ENCODE data around the gene TOX2.

TOX2 gene

DNA sequence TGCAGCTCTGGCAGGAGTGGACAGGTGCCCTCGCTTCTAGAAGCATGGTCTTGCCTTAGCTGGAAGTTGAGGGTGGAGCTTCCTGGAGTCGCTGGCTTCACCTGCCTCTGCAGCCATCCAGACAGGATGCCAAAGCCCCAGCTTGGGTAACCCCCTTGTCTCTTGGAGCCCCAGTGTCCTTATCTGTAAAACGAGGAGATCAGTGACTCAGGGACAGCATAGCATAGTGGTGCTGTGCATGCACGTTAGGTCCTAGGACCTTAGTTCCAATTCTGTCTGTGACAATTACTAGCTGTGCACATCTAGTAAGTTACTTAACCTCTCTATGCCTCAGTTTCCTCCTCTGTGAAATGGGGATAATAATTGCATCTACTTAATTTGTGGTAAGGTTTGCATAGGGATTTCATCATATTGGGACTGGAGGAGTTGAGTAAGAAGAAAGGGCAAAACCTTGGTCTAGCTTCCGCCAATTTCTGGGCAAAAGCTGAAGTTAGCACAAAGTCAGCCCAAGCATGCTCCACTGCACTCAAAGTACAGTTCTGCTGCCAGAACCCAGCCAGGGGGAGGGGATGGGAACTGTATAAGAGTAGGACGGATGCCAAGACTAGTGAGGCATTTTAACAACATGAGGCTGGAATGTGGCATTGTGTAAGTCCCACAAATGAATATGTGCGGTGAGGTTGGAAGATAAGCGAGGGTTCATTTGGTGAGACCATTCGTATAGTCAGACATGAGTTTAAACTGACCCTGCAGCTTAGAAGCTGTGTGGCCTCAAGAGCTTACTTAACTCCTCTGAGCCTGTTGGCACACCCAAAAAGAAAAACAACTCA, 24.5 kb downstream of the TOX2 start:
- no peak for DNase-seq (ENCODE audit: low read depth in 1 of 2, low spot score in 1 of 2)

DNA sequence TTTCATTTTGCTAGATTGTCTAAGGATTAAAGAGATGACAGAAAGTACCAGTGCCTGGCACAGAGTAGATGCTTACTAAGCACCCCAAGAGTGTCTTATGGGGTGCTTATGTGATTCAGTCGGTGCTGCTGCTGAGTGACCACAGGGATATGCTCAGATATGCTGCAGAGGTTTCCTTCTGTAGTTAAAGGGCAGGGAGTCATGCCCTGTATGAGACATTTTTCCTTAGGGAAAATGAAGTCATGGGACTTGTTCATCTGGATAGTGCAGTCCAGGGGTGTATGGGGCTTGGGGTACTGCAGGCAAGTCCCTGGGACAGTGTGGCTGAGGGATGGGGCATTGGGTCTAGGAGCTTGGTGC, 25.1 kb downstream of the TOX2 start:
- no peak for DNase-seq (ENCODE audit: low read depth in 1 of 2, low spot score in 1 of 2)

DNA sequence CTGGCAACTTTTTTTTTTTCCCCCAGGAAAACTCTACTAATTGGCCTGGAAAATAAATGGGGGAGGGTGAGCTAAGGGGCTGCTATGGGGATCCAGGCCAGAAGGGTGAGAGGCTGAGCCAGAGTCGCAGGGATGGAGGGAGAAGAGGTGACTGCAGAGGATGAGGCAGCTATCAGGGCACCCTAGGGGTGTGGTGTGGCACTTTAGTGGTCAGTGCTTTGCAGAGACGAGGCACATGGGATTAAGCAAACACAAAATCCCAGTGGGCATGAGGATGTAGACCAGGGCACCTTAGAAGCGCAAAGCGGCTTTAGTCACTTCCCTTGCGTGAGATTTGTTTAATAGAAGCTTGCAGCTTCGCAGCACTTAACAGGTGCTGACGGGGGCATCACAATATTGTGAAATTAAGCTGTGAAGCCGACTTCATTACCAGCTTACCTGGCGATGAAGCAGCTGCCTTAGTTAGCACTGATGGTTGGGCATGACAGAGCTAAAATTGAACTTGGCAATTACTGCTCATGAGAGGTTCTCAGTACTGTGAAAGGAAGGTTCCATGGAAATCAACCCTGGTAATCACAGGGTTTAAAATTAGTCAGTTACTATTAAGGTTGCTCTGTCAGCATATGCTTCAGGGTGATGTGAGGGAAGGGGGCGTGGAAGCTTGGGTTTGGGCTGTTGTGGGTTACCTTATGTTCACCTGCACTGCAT, 26.0 kb downstream of the TOX2 start:
- no peak for DNase-seq (ENCODE audit: low read depth in 1 of 2, low spot score in 1 of 2)

DNA sequence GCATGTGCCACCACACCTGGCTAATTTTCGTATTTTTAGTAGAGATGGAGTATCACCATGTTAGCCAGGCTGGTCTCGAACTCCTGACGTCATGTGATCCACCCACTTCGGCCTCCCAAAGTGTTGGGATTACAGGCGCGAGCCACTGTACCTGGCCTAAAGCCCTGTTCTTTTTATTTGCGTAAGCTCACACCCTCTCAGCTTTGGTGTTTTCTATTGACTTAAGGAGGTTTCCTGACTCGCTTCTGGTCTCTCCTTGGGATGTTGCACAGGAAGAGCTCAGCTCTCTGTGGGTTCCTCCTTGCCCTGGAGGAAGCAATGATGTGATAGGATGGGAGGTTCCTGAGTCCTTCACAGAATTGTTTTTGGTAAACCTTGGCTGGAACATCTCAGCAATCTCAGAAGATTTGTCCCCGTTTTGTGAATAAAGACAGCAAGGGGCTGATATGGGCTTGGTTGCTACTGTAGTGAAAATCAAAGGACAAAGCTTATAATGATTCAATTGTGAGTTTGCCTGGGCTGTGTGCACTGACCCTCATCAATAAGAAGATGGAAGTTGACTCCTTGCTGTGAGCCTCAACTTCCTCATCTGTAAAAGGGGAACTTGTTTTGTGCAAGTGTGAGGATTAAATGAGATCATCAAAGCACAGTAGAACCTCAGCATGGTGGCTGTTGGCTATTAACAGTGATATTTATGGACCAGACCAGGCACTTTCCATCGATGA, 27.0 kb downstream of the TOX2 start:
- DNase-seq (ENCODE audit: low read depth in 1 of 2, low spot score in 1 of 2), result no peak

DNA sequence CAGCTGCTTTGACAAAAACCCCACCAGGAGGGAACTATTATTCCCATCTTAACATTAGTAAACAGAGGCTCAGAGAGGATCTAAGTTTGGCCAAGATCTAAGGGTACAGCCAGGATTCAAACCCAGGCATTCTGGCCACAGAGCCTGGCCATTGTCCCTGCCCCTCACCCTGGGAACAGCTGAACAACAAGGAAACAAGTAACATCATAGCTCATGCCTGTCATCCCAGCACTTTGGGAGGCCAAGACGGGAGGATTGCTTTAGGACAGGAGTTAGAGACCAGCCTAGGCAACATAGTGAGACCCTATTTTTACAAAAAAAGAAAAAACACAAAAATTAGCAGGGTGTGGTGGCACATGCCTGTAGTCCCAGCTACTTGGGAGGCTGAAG, 27.5 kb downstream of the TOX2 start:
- DNase-seq (ENCODE audit: low read depth in 1 of 2, low spot score in 1 of 2), result no peak

DNA sequence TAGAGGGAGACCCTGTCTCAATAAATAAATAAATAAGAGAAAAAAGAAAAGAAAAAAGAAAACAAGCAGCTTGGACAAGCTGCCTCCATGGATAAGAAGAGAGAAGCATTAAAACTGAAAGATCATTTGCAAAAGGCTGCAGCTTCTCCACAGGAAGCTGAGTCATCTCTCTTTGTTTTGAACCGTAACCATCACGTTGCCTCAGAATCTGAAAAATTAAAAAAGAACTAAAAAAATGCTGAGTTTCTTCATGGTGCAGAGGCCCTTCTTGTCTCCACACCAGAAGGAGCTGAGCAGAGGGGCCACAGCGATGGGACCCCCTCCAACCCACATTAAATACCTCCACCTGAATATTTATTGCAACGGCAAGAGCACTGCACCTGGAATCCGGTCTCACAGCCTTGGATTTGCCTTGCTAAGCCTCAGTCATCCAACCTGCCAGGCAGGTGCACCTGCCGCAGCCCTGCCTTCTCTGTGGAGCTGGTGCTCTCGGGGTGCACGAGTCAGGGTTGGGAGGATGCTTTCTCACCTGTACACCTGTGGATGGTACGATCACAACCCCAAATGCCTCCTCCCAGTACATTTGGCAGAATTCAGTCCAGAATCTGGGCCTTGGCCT, 28.1 kb downstream of the TOX2 start:
- no peak for DNase-seq (ENCODE audit: low read depth in 1 of 2, low spot score in 1 of 2)

DNA sequence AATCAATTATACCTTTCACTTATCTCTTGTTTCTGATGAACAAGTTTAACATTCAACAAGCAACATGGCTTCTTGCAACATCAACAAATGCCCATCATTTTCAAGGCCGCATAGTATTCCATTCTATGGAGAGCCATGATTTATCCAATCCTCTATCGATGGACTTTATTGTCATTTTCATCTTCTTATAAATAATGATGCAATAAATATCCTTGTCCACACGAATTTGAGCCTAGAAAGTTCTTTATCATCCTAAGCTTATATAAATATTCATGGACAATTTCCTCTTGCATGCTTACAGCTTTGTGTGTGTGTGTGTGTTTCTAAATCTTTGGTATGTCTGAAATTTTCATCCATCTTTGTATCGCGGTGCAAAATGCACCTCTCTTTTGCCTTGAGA, 29.1 kb downstream of the TOX2 start:
- DNase-seq (ENCODE audit: low read depth in 1 of 2, low spot score in 1 of 2), result no peak

DNA sequence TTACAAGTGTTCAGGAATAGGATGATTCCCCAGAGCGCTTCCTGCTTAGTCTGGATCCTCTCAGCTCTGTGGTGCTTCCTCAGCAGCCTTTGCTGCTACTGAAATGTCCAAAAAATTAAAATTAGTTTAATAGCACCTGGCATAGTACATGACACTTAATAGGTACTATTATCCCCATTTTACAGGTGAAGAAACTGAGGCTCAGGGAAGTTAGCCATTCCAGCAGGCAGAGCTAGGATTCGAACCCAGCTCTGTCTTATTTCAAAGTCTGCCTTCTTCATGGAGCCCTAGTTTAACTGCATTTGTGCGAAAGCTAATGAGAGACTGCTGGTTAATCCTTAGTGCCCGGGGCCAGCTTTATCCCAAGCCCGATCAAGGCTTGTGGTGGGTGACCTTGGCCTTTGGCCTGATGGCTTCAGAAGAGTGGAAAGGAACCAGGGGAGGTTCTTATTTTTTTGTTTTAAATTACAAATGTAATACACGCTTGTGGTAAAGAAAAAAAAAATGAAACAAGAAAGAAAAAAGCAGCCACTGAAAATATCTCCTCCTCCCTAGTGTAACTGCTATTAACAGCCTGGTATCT, 30.1 kb downstream of the TOX2 start:
- DNase-seq (ENCODE audit: low read depth in 1 of 2, low spot score in 1 of 2), result no peak

DNA sequence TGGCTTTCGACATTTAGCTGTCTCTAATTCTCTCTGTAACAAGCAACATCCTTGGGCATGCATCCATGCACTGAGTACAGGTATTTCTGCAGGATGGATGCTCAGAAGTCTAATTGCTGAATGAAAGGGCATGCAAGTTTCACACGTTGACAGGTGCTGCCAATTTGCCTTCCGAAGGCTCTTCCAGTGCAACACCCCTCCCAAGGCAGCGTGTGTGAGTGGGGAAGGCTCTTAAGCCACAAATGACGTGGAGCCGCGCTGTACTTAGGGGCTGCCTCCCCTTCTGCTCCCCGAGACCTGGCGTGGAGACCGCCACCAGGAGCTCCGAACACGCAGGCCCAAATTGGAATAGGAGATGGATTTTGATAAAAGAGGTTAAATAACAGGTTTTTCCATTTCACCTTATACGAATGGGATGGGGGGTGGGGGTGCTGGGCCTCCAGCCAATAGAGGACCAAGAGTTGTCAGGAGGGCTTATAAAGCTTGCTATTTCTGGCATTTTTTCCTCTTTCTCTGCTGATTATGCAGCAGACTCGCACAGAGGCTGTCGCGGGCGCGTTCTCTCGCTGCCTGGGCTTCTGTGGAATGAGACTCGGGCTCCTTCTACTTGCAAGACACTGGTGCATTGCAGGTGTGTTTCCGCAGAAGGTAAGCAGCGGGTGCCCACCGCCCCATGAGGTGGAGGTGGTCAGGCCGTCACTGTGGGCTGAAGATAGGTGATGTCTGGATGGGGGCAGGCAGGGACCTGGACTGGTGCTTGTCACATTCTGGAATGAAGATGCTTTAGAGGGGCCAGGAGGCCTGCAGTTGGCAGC, 30.9 kb downstream of the TOX2 start:
- DNase-seq (ENCODE audit: low read depth in 1 of 2, low spot score in 1 of 2), result no peak

DNA sequence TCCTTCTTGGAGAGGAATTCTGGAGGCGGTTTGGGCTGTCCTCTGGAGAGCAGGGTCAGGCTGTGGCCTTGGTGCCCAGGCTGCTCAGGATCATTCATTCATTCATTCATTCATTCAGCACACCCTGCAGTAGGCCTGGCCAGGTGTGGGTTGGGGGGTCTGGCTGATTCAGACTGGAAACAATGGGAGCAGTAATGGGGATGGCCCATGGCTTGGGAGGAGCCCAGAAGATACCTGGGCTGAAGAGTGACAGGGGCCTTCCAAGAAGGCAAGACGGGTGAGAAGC, 31.5 kb downstream of the TOX2 start:
- no peak for DNase-seq (ENCODE audit: low read depth in 1 of 2, low spot score in 1 of 2)

DNA sequence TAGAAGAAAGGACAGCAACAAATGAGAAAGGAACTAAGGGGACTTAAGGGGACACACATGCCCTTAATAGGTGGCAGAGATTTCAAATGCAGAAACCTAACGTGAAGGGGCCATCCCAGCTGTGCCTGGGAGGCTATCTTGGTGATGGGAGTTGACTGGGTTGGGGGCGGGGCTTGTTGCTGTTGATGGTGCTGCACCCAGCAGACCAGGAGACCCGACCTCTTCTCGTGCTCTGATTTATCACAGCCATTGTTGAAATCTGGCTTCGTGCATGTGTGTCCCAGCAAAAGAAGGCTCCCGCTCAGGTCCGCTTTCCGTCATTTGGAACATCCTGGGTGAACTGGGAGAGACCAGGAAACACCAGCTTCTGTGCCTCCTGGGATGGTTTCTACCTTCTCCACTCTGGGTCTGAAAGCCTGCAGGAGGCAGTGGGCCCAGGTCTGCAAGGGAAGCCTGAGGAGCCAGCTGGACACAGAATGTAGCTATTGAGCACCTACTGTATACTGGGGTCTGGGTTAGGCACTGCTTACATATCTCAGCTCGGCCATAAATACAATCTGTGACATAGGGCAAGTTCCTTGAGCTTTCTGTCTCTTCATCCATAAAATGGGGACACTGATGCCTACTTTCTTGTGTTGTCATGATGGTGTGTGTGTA, 32.1 kb downstream of the TOX2 start:
- no peak for DNase-seq (ENCODE audit: low read depth in 1 of 2, low spot score in 1 of 2)

DNA sequence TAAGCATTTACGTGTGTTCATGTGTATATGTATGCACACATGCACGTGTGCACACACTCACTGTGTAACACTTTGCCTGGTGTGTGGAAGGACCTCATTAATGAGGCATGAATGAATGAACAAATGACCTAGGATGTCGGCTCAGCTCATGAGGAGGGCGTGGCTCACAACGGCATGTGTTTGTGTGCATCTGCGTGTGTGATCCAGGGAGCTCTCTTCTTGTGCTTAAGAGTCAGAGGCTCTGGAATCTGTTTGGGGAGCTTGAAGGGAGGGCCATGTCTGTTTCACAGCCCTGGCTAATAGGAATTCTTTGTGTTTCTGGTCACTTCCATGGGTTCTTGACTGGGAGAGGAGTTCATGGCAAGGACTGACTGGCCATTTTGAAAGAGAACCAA, 32.7 kb downstream of the TOX2 start:
- DNase-seq (ENCODE audit: low read depth in 1 of 2, low spot score in 1 of 2), result no peak

DNA sequence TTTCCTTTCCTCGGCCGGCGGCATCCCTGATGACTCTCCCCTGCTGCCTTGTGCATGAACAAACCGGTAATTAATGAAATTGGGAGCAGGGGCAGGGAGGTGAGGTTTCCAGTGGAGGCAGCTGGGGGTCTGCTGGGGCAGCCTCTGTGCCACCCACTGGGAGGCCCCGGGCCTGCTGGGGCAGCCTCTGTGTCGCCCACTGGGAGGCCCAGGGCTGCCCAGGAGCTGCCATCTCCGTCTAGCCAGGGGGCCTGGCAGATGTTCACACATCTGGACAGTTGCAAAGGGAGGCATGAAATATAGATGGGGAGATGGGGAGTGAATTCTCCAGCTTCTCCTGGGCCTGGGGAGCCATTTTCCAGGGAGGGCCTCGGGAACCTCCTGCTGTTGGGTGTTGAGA, 33.8 kb downstream of the TOX2 start:
- DNase-seq (ENCODE audit: low read depth in 1 of 2, low spot score in 1 of 2), result no peak

DNA sequence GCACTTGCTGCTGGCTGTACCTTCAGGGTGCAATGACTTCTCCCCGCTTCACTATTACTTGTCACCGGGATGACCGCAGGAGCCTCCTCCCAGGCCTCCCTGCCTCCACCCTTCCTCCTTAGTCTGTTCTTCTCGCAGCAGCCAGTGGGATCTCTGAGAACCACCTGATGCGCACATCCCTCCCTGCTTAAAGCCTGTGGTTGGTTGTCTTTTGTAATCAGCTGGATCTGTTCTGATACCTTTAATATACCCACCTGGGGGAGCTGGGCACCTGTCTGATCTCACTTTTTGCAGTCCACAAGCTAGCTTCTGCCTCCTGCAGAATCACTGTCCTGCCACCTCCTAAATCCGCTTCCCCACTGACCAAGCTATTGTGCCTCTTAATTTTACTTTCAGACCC, 34.6 kb downstream of the TOX2 start:
- no peak for DNase-seq (ENCODE audit: low read depth in 1 of 2, low spot score in 1 of 2)

DNA sequence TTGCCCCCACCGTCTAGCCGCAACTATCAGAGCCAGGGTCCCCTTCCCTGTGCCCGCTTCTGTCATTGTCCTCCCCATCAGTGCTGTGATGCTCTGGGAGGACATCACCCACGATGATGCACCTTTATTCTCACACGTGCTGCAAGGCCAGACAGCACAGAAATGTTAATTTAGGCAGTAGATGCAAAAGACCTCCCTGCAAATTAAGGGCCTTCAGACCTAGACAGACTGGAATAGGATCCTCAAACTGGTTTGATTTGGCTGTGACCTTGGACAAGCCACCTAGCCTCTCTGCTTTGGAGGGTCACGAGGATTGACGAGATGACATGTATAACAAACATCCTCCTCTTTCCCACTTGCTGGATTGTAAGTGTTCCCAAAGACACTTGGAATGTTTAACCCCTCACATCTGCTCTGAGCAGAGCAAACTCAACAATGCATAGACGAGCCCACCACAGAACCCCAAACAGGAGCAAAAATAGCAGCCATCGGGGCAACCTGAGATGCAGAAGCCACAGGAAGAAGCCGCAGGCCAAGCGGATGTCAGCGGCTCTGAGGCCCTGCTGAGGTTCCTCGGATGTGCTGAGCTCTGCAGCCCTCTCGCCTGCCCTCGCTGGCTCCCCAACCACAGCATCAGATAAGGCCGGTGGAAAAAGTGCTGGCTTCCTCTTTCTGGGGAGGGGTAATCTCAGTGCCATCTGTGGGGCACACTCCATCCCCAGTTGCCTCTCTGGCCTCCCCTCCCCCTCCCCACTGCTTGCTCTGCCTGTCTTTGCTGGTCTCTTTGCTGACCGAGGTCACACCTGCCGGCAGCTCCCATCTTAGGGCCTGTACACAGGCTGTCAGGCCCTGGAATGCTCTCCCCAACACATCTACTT, 35.3 kb downstream of the TOX2 start:
- DNase-seq (ENCODE audit: low read depth in 1 of 2, low spot score in 1 of 2), result peak; percentile 38 to 42

DNA sequence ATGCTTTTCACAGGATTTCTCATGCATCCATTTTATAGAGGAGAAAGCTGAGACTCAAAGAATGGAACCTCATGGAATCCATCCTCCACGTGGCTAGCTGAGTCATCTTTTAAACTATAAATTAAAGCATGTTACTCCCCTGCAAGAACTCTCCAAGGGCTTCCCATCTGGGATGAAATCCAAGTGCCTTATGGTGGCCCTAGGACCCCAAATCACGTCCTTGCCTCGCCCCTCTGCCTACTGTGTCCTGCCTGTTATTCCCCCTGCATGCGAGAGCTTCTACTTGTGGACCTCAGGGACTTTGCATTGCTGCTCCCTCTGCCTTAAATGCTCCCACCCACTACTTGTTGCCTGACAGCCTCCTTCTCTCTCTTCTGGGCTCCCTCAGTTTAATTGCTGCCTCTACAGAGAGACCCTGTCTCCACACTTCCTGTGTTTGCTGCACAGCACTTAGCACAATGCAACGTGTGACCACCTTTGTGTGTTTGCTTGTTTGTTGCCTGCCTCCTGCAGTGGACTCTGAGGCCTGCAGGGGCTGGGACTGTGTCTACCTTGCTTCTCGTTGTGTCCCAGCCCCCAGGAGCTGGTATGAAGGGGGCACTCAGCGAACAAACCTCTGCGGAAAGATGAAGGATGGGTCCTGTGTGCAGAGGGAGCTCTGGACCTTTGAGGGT, 39.4 kb downstream of the TOX2 start:
- no peak for DNase-seq (ENCODE audit: low read depth in 1 of 2, low spot score in 1 of 2)

DNA sequence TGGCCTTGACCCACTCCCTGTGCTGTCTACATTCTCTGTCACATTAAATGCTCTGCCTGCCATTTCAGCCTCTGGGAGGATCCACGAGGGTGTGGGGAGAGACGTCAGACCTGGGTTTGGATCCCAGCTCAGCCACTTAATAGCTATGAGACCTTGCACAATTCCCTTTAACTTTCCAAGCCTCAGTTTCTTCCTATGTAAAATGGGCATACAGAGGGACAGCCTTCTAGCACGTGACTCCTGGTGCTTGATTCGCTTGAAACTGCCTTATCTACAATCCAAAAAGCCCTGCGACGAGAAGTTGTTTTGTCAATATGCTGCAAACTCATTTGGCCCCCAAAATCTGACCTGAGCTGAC, 40.0 kb downstream of the TOX2 start:
- no peak for DNase-seq (ENCODE audit: low read depth in 1 of 2, low spot score in 1 of 2)

DNA sequence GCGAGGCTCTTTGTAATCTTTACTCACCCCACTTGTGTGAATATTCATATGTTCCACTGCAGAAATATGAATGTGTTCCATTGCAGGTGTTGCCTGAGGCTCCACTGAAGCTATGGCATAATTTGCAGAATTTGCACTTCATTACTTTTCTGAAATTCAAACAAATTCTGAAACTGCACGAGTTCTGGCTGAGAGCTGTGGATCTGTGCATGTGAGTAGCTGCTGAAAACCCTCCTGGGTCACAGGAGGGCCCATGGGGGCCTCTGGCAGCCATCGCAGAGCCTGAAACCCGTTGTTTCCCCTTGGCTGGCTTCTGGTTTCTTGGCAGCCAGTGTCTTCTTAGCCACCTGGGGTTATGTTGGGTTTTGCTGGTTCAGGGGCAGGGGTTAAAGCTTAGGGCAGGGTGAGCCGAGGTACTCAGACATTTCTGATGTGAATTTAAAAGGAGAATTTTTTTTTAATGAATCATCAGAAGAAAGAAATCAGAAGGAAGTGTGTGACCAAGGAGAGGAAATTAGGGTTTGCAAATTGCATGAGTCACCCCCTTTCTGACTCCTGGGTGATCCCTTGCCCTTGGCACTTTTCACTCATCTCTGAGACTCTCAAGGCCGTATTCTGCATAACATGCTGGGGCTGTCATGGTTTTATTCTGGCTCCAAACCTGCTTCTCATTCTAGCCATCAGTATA, 40.6 kb downstream of the TOX2 start:
- peak in 1 of 2 donors; percentile 15 for DNase-seq (ENCODE audit: low read depth in 1 of 2, low spot score in 1 of 2)

All from activated T-helper 1 cell treated with anti-CD3 and anti-CD28 coated beads, Interleukin-2, amount 50 U/mL, for 16 hours (primary cell).